Endometrial microvascular endothelial cells (primary cell): ENCODE results near the gene HNRNPK. TPM values are rescaled to one million over a fixed set of nuclear protein-coding genes. Genes with fewer than 3 reads are reported as not detected.

ENCODE experiments used
- in situ Hi-C: cut with HindIII; loops from 2 replicates; pipeline ENCODE4 v1.10.0; 2017; ENCODE audit warnings: low sequenced_read_pairs, low pct_unique_long_range_greater_than_20kb; ENCODE audit errors: inconsistent ontology term
- total RNA-seq: library from RNA; depleted of rRNA; stranded (reverse); fragments of >200 nt; gene quantifications from one replicate; pipeline ENCODE4 v1.2.3, GENCODE V29; 2015; ENCODE audit errors: inconsistent ontology term

The HNRNPK gene
- total RNA-seq, 1 donor from 2014 or later = 675 TPM

DNA sequence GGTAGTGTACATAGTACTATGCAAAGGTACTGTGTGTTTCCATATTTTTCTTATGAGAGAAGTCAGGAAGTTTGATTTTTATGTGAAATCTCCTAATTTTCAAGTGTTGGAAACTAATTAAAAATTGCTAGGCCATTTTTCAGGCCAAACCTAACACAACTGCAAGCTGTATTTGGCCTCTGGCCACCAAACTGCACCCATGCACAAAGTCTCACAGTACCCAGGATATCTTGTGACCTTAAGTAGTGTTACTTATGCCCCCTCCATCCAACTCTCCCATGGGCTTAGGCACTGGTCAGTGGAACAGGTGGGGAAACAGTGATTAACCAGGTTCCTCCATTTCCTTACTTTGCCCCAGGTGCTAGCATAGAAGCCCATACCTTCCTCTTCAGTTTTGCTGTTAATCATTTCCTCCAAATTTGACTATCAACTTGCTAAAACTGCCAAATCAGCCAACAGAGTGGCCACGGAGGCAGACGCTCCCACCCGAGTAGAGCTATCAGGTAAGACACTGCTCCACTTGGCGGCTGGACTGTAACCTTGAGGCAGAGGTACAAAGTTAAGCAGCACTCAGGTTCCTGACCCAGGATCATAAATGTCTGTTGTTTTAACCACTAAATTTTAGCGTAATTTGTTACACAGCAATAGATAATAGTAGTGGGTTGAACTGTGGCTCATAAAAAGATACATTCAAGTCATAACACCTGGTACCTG is 39.3 kb downstream of the HNRNPK start:
- in situ Hi-C loops = loop anchor here (25.0 kb wide), 1 partner anchor 322 kb away; no protein-coding TSS in a partner anchor

GRCh38 chr9:83937861-83938455 is 42.1 kb downstream of the HNRNPK start:
- in situ Hi-C loops = loop anchor here (25.0 kb wide), 1 partner anchor 324 kb away; no protein-coding TSS in a partner anchor

GRCh38 chr9:83936523-83936922 is 43.5 kb downstream of the HNRNPK start:
- in situ Hi-C loops = loop anchor here (25.0 kb wide), 1 partner anchor 326 kb away; no protein-coding TSS in a partner anchor

- in situ Hi-C loops = loop anchor here (25.0 kb wide), 1 partner anchor 327 kb away; no protein-coding TSS in a partner anchor
Observed at GRCh38 chr9:83935276-83935935, 44.6 kb downstream of the HNRNPK start.

DNA sequence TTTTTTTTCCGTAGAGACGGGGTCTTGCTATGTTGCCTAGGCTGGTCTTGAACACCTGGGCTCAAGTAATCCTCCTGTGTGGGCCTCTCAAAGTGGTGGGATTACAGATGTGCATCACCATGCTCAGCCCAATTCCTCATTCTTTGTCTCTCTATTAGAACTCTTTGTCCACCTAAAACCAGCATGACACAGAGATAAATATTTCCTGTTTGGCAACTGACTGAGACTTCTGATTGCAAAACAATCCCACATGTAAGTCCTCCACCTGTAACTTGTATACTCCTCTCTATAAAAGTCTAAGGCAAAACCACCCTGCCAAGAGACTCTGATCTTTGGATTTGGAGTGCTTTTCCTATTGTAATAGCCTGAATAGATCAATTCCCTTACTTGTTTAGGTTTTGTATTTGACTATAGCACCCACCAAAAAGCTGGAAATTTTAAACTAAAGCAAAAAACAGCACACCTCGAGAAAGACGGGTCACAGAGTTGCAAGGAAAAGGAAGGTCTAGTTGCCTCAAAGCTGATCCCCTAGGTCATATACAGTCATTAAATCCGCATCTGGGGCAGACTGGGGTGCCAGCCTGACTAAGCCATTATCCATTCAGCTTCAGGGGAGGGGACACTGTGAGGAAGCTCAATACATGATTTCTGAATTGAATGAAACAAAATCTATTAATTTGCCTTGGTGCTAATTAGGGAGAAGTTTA is 45.3 kb downstream of the HNRNPK start:
- in situ Hi-C loops = loop anchor here (25.0 kb wide), 1 partner anchor 328 kb away; no protein-coding TSS in a partner anchor

- in situ Hi-C loops = loop anchor here (25.0 kb wide), 1 partner anchor 329 kb away; no protein-coding TSS in a partner anchor
Observed at GRCh38 chr9:83933790-83934189, 46.2 kb downstream of the HNRNPK start.

DNA sequence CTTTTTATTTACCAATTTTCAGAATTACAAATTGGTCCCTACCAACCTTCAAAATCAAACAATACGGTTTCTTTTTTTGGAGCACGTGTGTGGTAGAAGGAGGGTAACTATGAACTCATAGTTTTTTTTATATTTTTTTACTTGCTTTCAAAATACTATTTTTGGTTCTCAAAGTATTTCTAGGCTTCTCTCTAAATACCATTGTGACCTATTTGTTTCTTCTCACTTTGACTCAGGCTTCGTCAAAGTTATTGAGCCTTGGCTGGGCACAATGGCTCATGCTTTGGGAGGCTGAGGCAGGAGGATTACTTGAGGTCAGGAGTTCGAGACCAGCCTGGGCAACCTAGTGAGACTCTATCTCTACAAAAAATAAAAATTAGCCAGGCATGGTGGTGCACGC is 47.2 kb downstream of the HNRNPK start:
- in situ Hi-C loops = loop anchor here (25.0 kb wide), 1 partner anchor 329 kb away; no protein-coding TSS in a partner anchor

GRCh38 chr9:83932011-83932410 is 48.0 kb downstream of the HNRNPK start:
- in situ Hi-C loops = loop anchor here (25.0 kb wide), 1 partner anchor 330 kb away; no protein-coding TSS in a partner anchor

DNA sequence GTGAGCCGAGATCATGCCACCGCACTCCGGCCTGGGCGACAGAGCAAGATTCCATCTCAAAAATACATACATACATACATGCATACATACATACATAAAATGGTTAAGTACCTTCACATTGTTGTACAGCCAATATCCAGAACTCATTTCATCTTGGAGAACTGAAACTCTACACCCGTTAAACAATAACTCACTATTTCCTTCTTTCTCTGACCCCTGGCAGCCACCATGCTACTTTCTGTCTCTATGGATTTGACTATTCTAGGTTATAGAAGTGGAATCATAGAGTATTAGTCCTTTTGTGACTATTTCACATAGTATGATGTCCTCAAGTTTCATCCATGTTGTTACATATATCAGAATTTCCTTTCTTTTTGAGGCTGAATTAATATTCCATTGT is 49.1 kb downstream of the HNRNPK start:
- in situ Hi-C loops = loop anchor here (25.0 kb wide), 1 partner anchor 331 kb away; no protein-coding TSS in a partner anchor

- in situ Hi-C loops = loop anchor here (25.0 kb wide), 1 partner anchor 335 kb away; no protein-coding TSS in a partner anchor
Observed at GRCh38 chr9:83927591-83927990, 52.4 kb downstream of the HNRNPK start.

- in situ Hi-C loops = no loop called here
Observed at GRCh38 chr9:83920927-83921707, 58.9 kb downstream of the HNRNPK start, which contains the start of gene KIF27. Gene KIF27 (minus strand): TSS chr9:83921432. CDS start chr9:83915591, 5,841 bp downstream.

- in situ Hi-C loops = no loop called here
Observed at GRCh38 chr9:83920469-83920926, 59.5 kb downstream of the HNRNPK start.

DNA sequence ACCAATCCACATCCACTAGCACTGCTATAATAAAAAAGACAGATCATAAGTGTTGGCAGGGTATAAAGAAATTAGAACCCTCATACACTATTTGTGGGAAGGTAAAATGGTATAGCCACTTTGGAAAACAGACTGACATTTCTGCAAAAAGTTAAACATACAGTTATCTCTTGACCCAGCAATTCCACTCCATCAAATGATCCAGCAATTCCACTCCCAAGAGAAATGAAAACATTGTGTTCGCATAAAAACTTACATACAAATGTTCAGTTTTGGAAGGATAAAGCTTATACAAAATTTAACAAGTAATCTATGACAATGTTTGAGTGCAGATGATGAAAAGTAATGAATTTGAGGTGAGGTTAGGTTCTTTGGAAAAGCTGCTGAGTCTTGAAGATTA is 60.9 kb downstream of the HNRNPK start:
- in situ Hi-C loops = no loop called here

Other genes starting within 250 kb of the HNRNPK start
- gene GKAP1, start 162.4 kb downstream of the HNRNPK start, total RNA-seq = 0.09 TPM
- 0.56 TPM for gene KIF27, start 58.8 kb downstream of the HNRNPK start, total RNA-seq
- 11.5 TPM for gene RMI1, start 590 bp upstream of the HNRNPK start, total RNA-seq